Activated T-helper 1 cell treated with anti-CD3 and anti-CD28 coated beads, Interleukin-12 subunit alpha, Interleukin-12 subunit beta, Interleukin-2, Interleukin-4 antibody, amounts not matched to agents 30 ng/mL and 10 ng/mL and 1 ng/mL, durations not matched to agents 14 hours and 24 hours and 36 hours (primary cell): ENCODE results near the gene OR12D3. TPM values are rescaled to one million over a fixed set of nuclear protein-coding genes. Genes with fewer than 3 reads are reported as not detected.

Experiments used
- DNase-seq: peaks from one replicate; pipeline ENCODE4 v3.0.0; 2021; ENCODE audit warnings: low spot score
- H3K27ac Mint-ChIP-seq: one replicate; pipeline ENCODE4 v1.8.0; 2021; ENCODE audit warnings: mild to moderate bottlenecking, mixed read lengths
- H3K27me3 Mint-ChIP-seq: one replicate; pipeline ENCODE4 v1.8.0; 2022; ENCODE audit warnings: mild to moderate bottlenecking, moderate library complexity, mixed read lengths; ENCODE audit not compliant: insufficient read depth
- H3K36me3 Mint-ChIP-seq: one replicate; pipeline ENCODE4 v1.8.0; 2021; ENCODE audit warnings: low read depth, mixed read lengths
- H3K4me1 Mint-ChIP-seq: one replicate; pipeline ENCODE4 v1.8.0; 2021; ENCODE audit warnings: low read depth, mixed read lengths
- H3K4me3 Mint-ChIP-seq: one replicate; pipeline ENCODE4 v1.8.0; 2021; ENCODE audit warnings: mild to moderate bottlenecking, moderate library complexity, mixed read lengths
- H3K9me3 Mint-ChIP-seq: one replicate; pipeline ENCODE4 v1.8.0; 2021; ENCODE audit warnings: mixed read lengths
- intact Hi-C: fragments of 100-400 bp; cut with micrococcal nuclease; formaldehyde crosslinking; loops from one replicate; pipeline ENCODE4 v1.15.1; 2024
- total RNA-seq: library from RNA; stranded (reverse); gene quantifications from 2 replicates; pipeline ENCODE4 v1.2.3, GENCODE V29; 2022

OR12D3 gene
- total RNA-seq, 1 donor from 2014 or later = not detected

DNA sequence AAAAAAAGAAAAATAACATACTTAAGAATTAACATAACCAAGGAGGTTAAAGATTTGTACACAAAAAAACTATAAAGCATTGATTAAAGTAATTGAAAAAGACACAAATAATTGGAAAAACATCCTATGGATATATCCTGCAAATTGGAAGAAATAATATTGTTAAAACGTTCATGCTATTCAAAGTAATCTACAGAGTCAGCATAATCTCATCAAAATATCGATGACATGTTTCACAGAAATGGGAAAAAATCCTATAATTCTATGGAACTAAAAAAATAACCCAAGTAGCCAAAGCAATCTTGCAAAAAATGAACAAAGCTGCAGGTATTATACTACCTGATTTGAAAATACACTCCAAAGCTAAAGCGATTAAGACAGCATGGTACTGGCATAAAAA, 29.7 kb downstream of the OR12D3 start:
- Mint-ChIP-seq H3K9me3 (no peaks in the 10 kb centered on the region), H3K4me1 (no peaks in the 10 kb centered on the region), H3K27me3 (peaks cover 7% of the 10 kb centered on the region), H3K4me3 (no peak overlapping the region), H3K36me3 (no peaks in the 10 kb centered on the region), H3K27ac (no peak overlapping the region)
- intact Hi-C loops = no loop called here
- no peak for DNase-seq

DNA sequence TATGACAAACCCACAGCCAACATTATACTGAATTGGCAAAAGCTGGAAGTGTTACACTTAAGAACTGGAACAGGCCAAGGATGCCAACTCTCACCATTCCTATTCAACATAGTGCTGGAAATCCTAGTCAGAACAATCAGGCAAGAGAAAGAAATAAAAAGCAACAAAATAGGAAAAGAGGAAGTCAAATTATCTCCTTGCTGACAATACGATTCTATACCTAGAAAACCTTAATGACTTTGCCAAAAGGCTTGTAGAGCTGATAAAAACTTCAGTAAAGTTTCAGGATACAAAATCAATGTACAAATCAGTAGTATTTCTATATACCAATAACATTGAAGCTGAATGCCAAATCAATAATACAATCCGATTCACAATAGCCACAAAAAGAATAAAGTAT, 38.8 kb downstream of the OR12D3 start:
- intact Hi-C loops = no loop called here
- no peaks in the 10 kb centered on the region for H3K9me3 Mint-ChIP-seq
- no peak overlapping the region for H3K4me3 Mint-ChIP-seq

DNA sequence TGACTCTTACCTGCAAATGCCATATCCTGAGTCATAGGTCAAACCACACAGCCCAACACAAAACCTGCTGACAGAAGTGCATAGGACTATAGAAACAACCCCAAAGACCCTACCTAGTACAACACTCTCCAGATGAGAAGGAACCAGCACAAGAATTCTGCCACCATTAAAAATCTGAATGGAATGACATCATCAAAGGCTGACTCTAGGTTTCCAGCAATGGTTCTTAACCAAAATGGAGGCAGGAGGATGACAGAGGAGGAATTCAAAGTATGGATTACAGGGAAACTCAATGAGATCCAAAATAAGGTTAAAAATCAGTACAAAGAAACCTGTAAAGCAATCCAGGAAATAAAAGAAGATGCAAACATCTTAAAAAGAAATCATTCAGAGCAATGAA, 42.4 kb downstream of the OR12D3 start:
- no peak overlapping the region for H3K4me3 Mint-ChIP-seq
- H3K27ac Mint-ChIP-seq = no peak overlapping the region
- H3K27me3 Mint-ChIP-seq = no peaks in the 10 kb centered on the region
- no peaks in the 10 kb centered on the region for H3K36me3 Mint-ChIP-seq
- intact Hi-C loops = no loop called here
- DNase-seq = no peak
- H3K4me1 Mint-ChIP-seq = no peaks in the 10 kb centered on the region
- no peaks in the 10 kb centered on the region for H3K9me3 Mint-ChIP-seq

More for the DNA sequence above, 38.8 kb downstream of the OR12D3 start:
- Mint-ChIP-seq H3K4me1 (no peaks in the 10 kb centered on the region), H3K27ac (no peak overlapping the region), H3K27me3 (no peaks in the 10 kb centered on the region), H3K36me3 (no peaks in the 10 kb centered on the region)
- DNase-seq = no peak

DNA sequence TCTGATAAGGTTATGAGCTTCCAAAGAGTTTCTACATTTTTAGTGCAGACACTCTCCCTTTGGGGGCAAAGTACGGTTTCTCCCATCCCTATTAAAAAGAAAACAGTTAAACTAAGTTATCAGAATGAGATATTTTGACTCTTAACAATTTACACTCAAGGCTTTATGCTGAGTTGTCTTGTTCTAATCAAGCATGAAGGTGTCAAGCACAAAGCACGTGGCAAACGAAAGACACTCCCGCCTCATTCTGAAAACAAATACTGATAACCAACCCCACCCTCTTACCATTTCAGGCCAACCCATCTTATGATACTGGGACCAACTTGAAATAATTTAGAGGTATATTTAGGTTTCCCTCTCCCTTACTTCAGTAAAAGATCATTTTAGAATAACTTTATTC, 49.3 kb downstream of the OR12D3 start:
- Mint-ChIP-seq H3K36me3 (no peaks in the 10 kb centered on the region), H3K9me3 (no peaks in the 10 kb centered on the region), H3K4me3 (no peak overlapping the region), H3K4me1 (no peaks in the 10 kb centered on the region), H3K27me3 (peaks cover 2% of the 10 kb centered on the region), H3K27ac (no peak overlapping the region)
- DNase-seq = no peak
- intact Hi-C loops = no loop called here

Other genes with a start within 250 kb of the OR12D3 start
- gene OR2J2, start 204.4 kb downstream of the OR12D3 start, total RNA-seq = not detected in 2 replicates
- not detected in 2 replicates for gene OR14J1, start 73.6 kb downstream of the OR12D3 start, total RNA-seq
- not detected in 2 replicates for gene OR5V1, start 6.4 kb downstream of the OR12D3 start, total RNA-seq
- not detected in 2 replicates for gene OR12D2, start 20.3 kb upstream of the OR12D3 start, total RNA-seq
- gene OR12D1, start 39.6 kb upstream of the OR12D3 start, total RNA-seq = not detected in 2 replicates
- gene OR10C1, start 64.0 kb upstream of the OR12D3 start, total RNA-seq = not detected in 2 replicates
- not detected in 2 replicates for gene OR11A1, start 81.8 kb upstream of the OR12D3 start, total RNA-seq
- gene OR2H1, start 81.9 kb upstream of the OR12D3 start, total RNA-seq = not detected in 2 replicates
- not detected in 2 replicates for gene MAS1L, start 112.7 kb upstream of the OR12D3 start, total RNA-seq
- 0.59 and 0.93 TPM in 2 replicates for gene UBD, start 184.4 kb upstream of the OR12D3 start, total RNA-seq
- gene OR2H2, start 209.8 kb upstream of the OR12D3 start, total RNA-seq = not detected in 2 replicates